Retina (tissue), 1 donor: Measurements from ENCODE around the gene MAPK11.

ENCODE experiments used
- DNase-seq: peaks from one replicate; pipeline ENCODE4 v3.0.0-alpha.2; 2016

Gene MAPK11

GRCh38 chr22:50220603-50221409 is 49.4 kb downstream of the MAPK11 start:
- no peak for DNase-seq

- no peak for DNase-seq
These were observed 50.2 kb downstream of the MAPK11 start for GRCh38 chr22:50219800-50220602.

GRCh38 chr22:50218996-50219727 is 51.0 kb downstream of the MAPK11 start:
- peak; percentile 33 for DNase-seq

GRCh38 chr22:50218153-50218995 is 51.8 kb downstream of the MAPK11 start:
- DNase-seq = no peak

- no peak for DNase-seq
These were observed 52.5 kb downstream of the MAPK11 start for GRCh38 chr22:50217543-50218152.

GRCh38 chr22:50216684-50217520 is 53.3 kb downstream of the MAPK11 start:
- no peak for DNase-seq

- DNase-seq = no peak
These were observed 54.0 kb downstream of the MAPK11 start for GRCh38 chr22:50216055-50216683.

GRCh38 chr22:50215297-50216054 is 54.7 kb downstream of the MAPK11 start:
- DNase-seq = no peak
